Endometrial microvascular endothelial cells (primary cell): ENCODE results near the gene LRRC40. TPM values are rescaled to one million over a fixed set of nuclear protein-coding genes. Genes with fewer than 3 reads are reported as not detected.
"Not testable (repeated sequence)": the region's sequence is repeated elsewhere in the genome, so short reads cannot be mapped to it uniquely, and the experiment has no call there.

ENCODE experiments used
- in situ Hi-C: cut with HindIII; loops from 2 replicates; pipeline ENCODE4 v1.10.0; 2017; ENCODE audit warnings: low sequenced_read_pairs, low pct_unique_long_range_greater_than_20kb; ENCODE audit errors: inconsistent ontology term
- total RNA-seq: library from RNA; depleted of rRNA; stranded (reverse); fragments of >200 nt; gene quantifications from one replicate; pipeline ENCODE4 v1.2.3, GENCODE V29; 2015; ENCODE audit errors: inconsistent ontology term

Gene LRRC40
- total RNA-seq, 1 donor from 2014 or later = 23.9 TPM

GRCh38 chr1:70205071-70205433 lies 327 bp downstream of the LRRC40 start:
- in situ Hi-C loops = no loop called here

GRCh38 chr1:70204600-70204999 lies 779 bp downstream of the LRRC40 start:
- in situ Hi-C loops = no loop called here

GRCh38 chr1:70204139-70204538 lies 1.2 kb downstream of the LRRC40 start:
- in situ Hi-C loops = no loop called here

GRCh38 chr1:70202173-70202758 lies 3.1 kb downstream of the LRRC40 start:
- in situ Hi-C loops = no loop called here

- in situ Hi-C loops = no loop called here
Measured at GRCh38 chr1:70200065-70200464, 5.3 kb downstream of the LRRC40 start.

- in situ Hi-C loops = no loop called here
Measured at GRCh38 chr1:70196333-70196732, 9.0 kb downstream of the LRRC40 start.

GRCh38 chr1:70195342-70195741 lies 10.0 kb downstream of the LRRC40 start:
- in situ Hi-C loops = no loop called here

- in situ Hi-C loops = no loop called here
Measured at GRCh38 chr1:70194601-70195000, 10.8 kb downstream of the LRRC40 start.

GRCh38 chr1:70192446-70192845 lies 12.9 kb downstream of the LRRC40 start:
- in situ Hi-C loops = not testable (repeated sequence)

GRCh38 chr1:70190180-70190579 lies 15.2 kb downstream of the LRRC40 start:
- in situ Hi-C loops = no loop called here

GRCh38 chr1:70188522-70188921 lies 16.9 kb downstream of the LRRC40 start:
- in situ Hi-C loops = no loop called here

- in situ Hi-C loops = not testable (repeated sequence)
Measured at GRCh38 chr1:70185181-70185580, 20.2 kb downstream of the LRRC40 start.

GRCh38 chr1:70171512-70171911 lies 33.9 kb downstream of the LRRC40 start:
- in situ Hi-C loops = no loop called here

- in situ Hi-C loops = no loop called here
Measured at GRCh38 chr1:70169018-70169839, 36.1 kb downstream of the LRRC40 start.

GRCh38 chr1:70168283-70168682 lies 37.1 kb downstream of the LRRC40 start:
- in situ Hi-C loops = no loop called here

- in situ Hi-C loops = no loop called here
Measured at GRCh38 chr1:70164350-70164749, 41.0 kb downstream of the LRRC40 start.

GRCh38 chr1:70156529-70157120 lies 48.8 kb downstream of the LRRC40 start:
- in situ Hi-C loops = no loop called here

GRCh38 chr1:70153739-70154138 lies 51.6 kb downstream of the LRRC40 start:
- in situ Hi-C loops = no loop called here

- in situ Hi-C loops = no loop called here
Measured at GRCh38 chr1:70150444-70150843, 54.9 kb downstream of the LRRC40 start.

GRCh38 chr1:70146488-70146887 lies 58.9 kb downstream of the LRRC40 start:
- in situ Hi-C loops = no loop called here
